Muscle layer of duodenum (tissue), 2 donors: Measurements from ENCODE around the gene PPP1R8.
"Not testable (repeated sequence)": the region's sequence is repeated elsewhere in the genome, so short reads cannot be mapped to it uniquely, and the experiment has no call there.

ENCODE experiments used
- H3K27ac ChIP-seq: one replicate; pipeline ENCODE4 v1.7.0; 2013; ENCODE audit warnings: mild to moderate bottlenecking, low read length
- H3K27me3 ChIP-seq: one replicate; pipeline ENCODE4 v1.7.0; 2013; ENCODE audit warnings: low read depth, mild to moderate bottlenecking, control low read depth, low read length
- H3K36me3 ChIP-seq, 2 donors: one replicate each; pipeline ENCODE4 v1.7.0; 2013; ENCODE audit warnings: low read length in 2 of 2, control low read depth in 1 of 2, mild to moderate bottlenecking in 1 of 2; ENCODE audit not compliant: insufficient read depth in 2 of 2, control insufficient read depth in 1 of 2
- H3K4me1 ChIP-seq, 2 donors: one replicate each; pipeline ENCODE4 v1.7.0; 2013; ENCODE audit warnings: low read length in 2 of 2, mild to moderate bottlenecking in 2 of 2, control low read depth in 1 of 2, moderate library complexity in 1 of 2; ENCODE audit not compliant: insufficient read depth in 2 of 2, control insufficient read depth in 1 of 2
- H3K4me3 ChIP-seq, 2 donors: one replicate each; pipeline ENCODE4 v1.7.0; 2013; ENCODE audit warnings: low read length in 2 of 2, low read depth in 1 of 2, mild to moderate bottlenecking in 1 of 2
- H3K9me3 ChIP-seq, 2 donors: one replicate each; pipeline ENCODE4 v1.7.0; 2013; ENCODE audit warnings: low read length in 2 of 2, control low read depth in 1 of 2, mild to moderate bottlenecking in 1 of 2; ENCODE audit not compliant: control insufficient read depth in 1 of 2
- donor health status: healthy.

The PPP1R8 gene

GRCh38 chr1:27862671-27863537, 32.3 kb downstream of the PPP1R8 start:
- peak overlapping the region; percentile 47 for H3K27ac ChIP-seq
- no peaks in the 10 kb centered on the region for H3K9me3 ChIP-seq
- H3K27me3 ChIP-seq, result no peaks in the 10 kb centered on the region
- no peaks in the 10 kb centered on the region for H3K36me3 ChIP-seq
- H3K4me1 ChIP-seq, result peaks cover 5 to 10% of the 10 kb centered on the region in 2 donors
- H3K4me3 ChIP-seq, result no peak overlapping the region

- Histone ChIP-seq H3K4me3 (no peak overlapping the region), H3K27ac (peak overlapping the region; percentile 47), H3K9me3 (no peaks in the 10 kb centered on the region), H3K36me3 (no peaks in the 10 kb centered on the region), H3K4me1 (peaks cover 0 to 5% of the 10 kb centered on the region in 2 donors), H3K27me3 (no peaks in the 10 kb centered on the region)
These were observed 32.9 kb downstream of the PPP1R8 start for GRCh38 chr1:27863538-27863915.

GRCh38 chr1:27864264-27864895, 33.8 kb downstream of the PPP1R8 start:
- Histone ChIP-seq H3K4me3 (no peak overlapping the region), H3K36me3 (no peaks in the 10 kb centered on the region), H3K27ac (peak overlapping the region; percentile 49), H3K27me3 (no peaks in the 10 kb centered on the region), H3K9me3 (no peaks in the 10 kb centered on the region), H3K4me1 (peaks cover 0 to 3% of the 10 kb centered on the region in 2 donors)

DNA sequence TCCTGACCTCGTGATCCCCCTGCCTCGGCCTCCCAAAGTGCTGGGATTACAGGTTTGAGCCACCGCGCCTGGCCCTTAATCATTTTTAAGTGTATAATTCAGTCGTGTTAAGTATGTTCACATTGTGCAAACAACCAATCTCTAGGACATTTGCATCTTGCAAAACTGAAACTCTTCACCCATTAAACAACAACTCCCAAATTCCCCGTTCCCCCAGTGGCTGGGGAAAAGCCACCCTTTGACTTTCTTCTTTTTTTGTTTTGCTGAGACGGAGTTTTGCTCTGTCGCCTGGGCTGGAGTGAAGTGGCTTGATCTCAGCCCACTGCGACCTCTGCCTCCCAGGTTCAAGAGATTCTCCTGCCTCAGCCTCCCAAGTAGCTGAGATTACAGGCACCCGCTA, 35.2 kb downstream of the PPP1R8 start:
- no peaks in the 10 kb centered on the region for H3K27me3 ChIP-seq
- H3K36me3 ChIP-seq, result no peaks in the 10 kb centered on the region
- H3K4me1 ChIP-seq, result peaks cover 0 to 3% of the 10 kb centered on the region in 2 donors
- H3K27ac ChIP-seq, result no peak overlapping the region
- H3K4me3 ChIP-seq, result no peak overlapping the region
- no peaks in the 10 kb centered on the region for H3K9me3 ChIP-seq

GRCh38 chr1:27868556-27868931, 38.0 kb downstream of the PPP1R8 start:
- H3K4me1 ChIP-seq, result peaks cover 0 to 9% of the 10 kb centered on the region in 2 donors
- H3K27me3 ChIP-seq, result no peaks in the 10 kb centered on the region
- H3K27ac ChIP-seq, result no peak overlapping the region
- H3K4me3 ChIP-seq, result no peak overlapping the region
- H3K9me3 ChIP-seq, result no peaks in the 10 kb centered on the region
- H3K36me3 ChIP-seq, result no peaks in the 10 kb centered on the region

- H3K4me3 ChIP-seq, result no peak overlapping the region
- no peaks in the 10 kb centered on the region for H3K27me3 ChIP-seq
- H3K9me3 ChIP-seq, result no peaks in the 10 kb centered on the region
- H3K27ac ChIP-seq, result peak overlapping the region; percentile 58
- no peaks in the 10 kb centered on the region for H3K36me3 ChIP-seq
- peaks cover 0 to 9% of the 10 kb centered on the region in 2 donors for H3K4me1 ChIP-seq
These were observed 38.5 kb downstream of the PPP1R8 start for GRCh38 chr1:27868932-27869718.

- H3K4me3 ChIP-seq, result no peak overlapping the region
- H3K4me1 ChIP-seq, result peaks cover 0 to 9% of the 10 kb centered on the region in 2 donors
- no peaks in the 10 kb centered on the region for H3K9me3 ChIP-seq
- no peaks in the 10 kb centered on the region for H3K27me3 ChIP-seq
- peak overlapping the region; percentile 58 for H3K27ac ChIP-seq
- H3K36me3 ChIP-seq, result no peaks in the 10 kb centered on the region
These were observed 39.1 kb downstream of the PPP1R8 start for GRCh38 chr1:27869719-27870085.

GRCh38 chr1:27871076-27871475, 40.5 kb downstream of the PPP1R8 start:
- not testable (repeated sequence) for H3K9me3 ChIP-seq, H3K27me3 ChIP-seq, H3K27ac ChIP-seq, H3K36me3 ChIP-seq, H3K4me3 ChIP-seq, H3K4me1 ChIP-seq

DNA sequence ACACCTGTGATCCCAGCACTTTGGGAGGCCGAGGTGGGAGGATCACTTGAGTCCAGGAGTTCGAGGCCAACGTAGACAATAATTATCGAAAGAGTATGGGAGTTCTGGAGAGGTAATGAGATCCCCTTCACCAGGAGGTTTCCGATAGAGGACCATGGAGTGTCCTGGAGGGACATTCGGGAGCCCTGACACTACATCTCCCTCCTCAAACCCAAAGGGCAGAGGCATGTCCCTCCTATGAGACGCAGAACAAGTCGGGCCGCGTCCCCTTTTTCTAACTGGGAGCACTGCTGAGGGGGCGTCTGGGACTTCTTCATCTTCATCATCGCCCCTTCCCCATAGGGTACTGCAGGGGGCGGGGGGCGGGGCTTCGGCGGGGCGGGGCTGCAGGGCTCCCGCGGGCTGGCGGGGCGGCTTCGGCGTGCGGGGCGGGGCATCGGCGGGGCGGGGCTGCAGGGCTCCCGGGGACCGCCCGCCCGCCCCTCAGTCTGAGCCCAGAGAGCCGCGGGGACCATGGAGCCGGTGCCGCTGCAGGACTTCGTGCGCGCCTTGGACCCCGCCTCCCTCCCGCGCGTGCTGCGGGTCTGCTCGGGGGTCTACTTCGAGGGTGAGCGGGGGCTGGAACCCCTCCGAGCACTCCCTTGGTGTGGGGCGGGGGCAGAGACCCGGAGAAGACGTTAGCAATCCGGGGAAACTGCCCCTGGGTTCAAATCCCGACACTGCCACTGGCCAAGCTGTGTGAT, 41.6 kb downstream of the PPP1R8 start, which contains the start of gene THEMIS2:
TSS of gene THEMIS2 (plus strand) at position 486 of the 743 bp plus-strand sequence. CDS start at position 514, 28 bp downstream.
- Histone ChIP-seq H3K9me3 (no peaks in the 10 kb centered on the region), H3K36me3 (no peaks in the 10 kb centered on the region), H3K4me3 (peak within 1 kb of the TSS; percentile 71 to 85), H3K4me1 (peaks cover 0 to 9% of the 10 kb centered on the region in 2 donors), H3K27ac (peak within 1 kb of the TSS; percentile 84), H3K27me3 (no peaks in the 10 kb centered on the region)

GRCh38 chr1:27872802-27873551, 42.4 kb downstream of the PPP1R8 start:
- no peaks in the 10 kb centered on the region for H3K27me3 ChIP-seq
- H3K9me3 ChIP-seq, result no peaks in the 10 kb centered on the region
- H3K4me1 ChIP-seq, result peaks cover 0 to 9% of the 10 kb centered on the region in 2 donors
- H3K36me3 ChIP-seq, result no peaks in the 10 kb centered on the region
- H3K4me3 ChIP-seq, result peak overlapping the region; percentile 71 to 85
- peak overlapping the region; percentile 84 for H3K27ac ChIP-seq
